ENCODE measurements around the gene PIEZO2.
"Not testable (repeated sequence)": the region's sequence is repeated elsewhere in the genome, so short reads cannot be mapped to it uniquely, and the experiment has no call there.

PIEZO2 gene

GRCh38 chr18:11149441-11150270, at the start of gene PIEZO2:
Gene PIEZO2, minus strand, starts transcription at chr18:11149569. Its CDS starts 981 bp downstream, at chr18:11148588.
- no peak for DNase-seq (ENCODE audit: low read depth in 2 of 2)

- DNase-seq (ENCODE audit: low read depth in 2 of 2): no peak
These were observed 34.3 kb upstream of the PIEZO2 start for GRCh38 chr18:11183637-11184036.

DNA sequence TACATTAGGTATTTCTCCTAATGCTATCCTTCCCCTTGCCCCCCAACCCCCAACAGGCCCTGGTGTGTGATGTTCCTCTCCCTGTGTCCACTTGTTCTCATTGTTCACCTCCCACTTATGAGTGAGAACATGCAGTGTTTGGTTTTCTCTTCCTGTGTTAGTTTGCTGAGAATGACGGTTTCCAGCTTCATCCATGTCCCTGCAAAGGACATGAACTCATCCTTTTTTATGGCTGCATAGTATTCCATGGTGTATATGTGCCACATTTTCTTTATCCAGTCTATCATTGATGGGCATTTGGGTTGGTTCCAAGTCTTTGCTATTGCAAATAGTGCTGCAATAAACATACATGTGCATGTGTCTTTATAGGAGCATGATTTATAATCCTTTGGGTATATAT, 32.3 kb upstream of the PIEZO2 start:
- not testable (repeated sequence) for DNase-seq (ENCODE audit: low read depth in 2 of 2)

- no peak for DNase-seq (ENCODE audit: low read depth in 2 of 2)
These were observed 30.7 kb upstream of the PIEZO2 start for GRCh38 chr18:11179959-11180519.

DNA sequence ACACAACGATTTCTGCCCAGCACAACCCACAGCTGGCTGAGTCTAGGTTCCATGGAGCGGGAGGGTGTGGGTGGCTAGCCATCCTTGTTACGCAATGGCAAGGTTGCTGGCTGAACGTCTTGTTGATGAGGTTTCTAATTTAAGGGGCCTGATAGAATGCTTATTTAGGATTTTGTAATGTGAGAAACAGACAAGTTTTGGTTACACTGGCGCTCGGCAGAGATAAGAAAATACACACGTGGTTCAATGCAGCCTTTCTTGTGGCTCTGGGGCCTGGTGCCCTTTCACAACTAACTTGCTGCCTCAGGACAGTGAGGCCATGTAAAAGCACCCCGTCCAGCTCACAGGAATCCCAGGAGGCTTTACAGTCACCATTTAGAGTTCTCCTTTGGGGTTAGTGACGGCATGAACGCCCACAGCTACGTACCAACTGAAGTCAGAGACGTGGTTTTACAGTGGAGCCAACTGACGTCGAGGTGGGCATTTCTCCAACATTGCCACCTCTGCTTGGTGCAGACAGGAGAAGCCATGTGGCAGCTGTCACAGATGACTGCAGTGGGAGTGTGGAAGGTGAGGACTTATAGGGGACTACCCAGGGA, 29.7 kb upstream of the PIEZO2 start:
- DNase-seq (ENCODE audit: low read depth in 2 of 2): no peak

- DNase-seq (ENCODE audit: low read depth in 2 of 2): no peak
These were observed 28.0 kb upstream of the PIEZO2 start for GRCh38 chr18:11177382-11177781.

GRCh38 chr18:11176481-11176881, 27.1 kb upstream of the PIEZO2 start:
- DNase-seq (ENCODE audit: low read depth in 2 of 2): no peak

DNA sequence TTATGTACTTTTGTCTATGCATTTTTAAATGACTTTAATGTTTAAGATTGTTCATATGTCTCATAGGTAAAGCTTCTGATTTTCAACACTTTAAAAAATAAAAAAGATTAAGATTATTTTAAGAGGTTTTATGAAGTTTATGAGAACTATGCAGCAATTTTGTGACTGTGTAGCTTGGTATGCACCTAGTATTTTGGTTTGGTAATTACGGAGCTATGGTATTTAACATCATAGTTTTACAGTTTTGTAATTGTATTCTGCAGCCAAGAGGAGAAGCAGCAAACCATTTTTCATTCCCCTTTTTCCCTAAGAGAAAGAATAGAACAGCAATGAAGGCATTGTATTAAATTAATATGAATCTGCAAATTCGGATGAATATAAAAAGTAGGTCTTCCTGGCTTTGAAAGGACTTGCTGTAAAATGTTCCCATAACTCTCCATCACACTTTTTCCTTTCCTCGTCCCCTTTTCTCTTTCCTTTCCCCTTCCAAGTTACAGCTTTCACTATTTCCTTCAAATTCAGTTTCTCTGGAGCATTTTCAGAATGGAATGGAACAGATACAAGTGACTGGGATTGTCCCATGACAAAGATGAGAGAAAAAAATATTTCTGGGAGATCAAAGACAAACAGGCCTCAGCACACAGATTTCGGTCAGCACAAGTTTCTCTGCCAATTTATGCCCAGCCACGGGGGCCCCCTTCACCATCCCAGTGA, 26.1 kb upstream of the PIEZO2 start:
- no peak for DNase-seq (ENCODE audit: low read depth in 2 of 2)

DNA sequence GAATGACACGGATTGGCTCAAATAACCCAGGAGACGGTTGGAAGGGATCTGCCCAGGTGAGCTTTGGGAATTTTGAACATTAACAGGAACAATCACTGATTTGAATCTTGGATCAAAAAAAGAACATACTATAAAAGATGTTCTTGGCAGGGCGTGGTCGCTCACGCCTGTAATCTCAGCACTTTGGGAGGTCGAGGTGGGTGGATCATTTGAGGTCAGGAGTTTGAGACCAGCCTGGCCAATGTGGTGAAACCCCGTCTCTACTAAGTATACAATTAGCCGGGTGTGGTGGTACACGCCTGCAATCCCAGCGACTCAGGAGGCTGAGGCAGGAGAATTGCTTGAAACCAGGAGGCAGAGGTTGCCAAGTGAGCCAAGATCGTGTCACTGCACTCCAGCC, 24.8 kb upstream of the PIEZO2 start:
- not testable (repeated sequence) for DNase-seq (ENCODE audit: low read depth in 2 of 2)

DNA sequence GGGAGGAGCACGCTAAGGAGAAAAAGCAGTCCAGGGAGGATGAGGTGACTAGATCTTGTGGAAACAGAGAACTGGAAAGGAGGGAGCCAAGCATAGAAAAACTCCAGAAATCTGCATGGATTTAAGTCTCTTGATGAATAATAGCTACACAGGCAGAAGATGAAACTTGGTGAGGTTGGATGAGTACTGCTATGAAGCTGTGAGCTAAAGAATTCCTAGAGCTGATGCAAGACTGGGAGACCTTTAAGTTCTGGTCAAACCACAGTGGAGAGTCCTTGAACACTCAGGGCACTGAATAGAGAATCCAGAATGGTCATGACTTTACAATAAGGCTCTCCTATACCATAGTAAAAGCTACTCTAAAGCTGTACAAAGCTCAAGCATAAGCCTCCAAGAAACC, 18.4 kb upstream of the PIEZO2 start:
- no peak for DNase-seq (ENCODE audit: low read depth in 2 of 2)

GRCh38 chr18:11165952-11166351, 16.6 kb upstream of the PIEZO2 start:
- DNase-seq (ENCODE audit: low read depth in 2 of 2): no peak

DNA sequence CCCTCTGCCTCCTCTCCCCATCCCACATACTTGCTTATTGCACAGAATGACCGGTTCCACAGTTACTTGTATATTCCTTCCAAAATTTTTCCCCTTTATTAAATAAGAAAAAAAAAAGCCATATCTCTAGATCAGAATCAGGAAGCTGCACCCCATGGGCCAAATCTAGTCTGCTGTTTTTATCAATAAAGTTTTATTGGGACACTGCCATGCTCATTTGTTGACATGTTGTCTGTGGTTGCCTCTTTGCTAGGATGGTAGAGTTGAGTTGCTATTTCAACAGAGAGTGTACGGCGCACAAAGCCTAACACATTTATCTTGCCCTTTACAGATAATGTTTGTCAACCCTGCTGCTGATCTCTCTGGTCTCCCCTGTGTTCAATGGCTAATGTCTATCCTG, 15.8 kb upstream of the PIEZO2 start:
- DNase-seq (ENCODE audit: low read depth in 2 of 2): no peak

GRCh38 chr18:11163665-11164064, 14.3 kb upstream of the PIEZO2 start:
- no peak for DNase-seq (ENCODE audit: low read depth in 2 of 2)

GRCh38 chr18:11162889-11163288, 13.5 kb upstream of the PIEZO2 start:
- no peak for DNase-seq (ENCODE audit: low read depth in 2 of 2)

DNA sequence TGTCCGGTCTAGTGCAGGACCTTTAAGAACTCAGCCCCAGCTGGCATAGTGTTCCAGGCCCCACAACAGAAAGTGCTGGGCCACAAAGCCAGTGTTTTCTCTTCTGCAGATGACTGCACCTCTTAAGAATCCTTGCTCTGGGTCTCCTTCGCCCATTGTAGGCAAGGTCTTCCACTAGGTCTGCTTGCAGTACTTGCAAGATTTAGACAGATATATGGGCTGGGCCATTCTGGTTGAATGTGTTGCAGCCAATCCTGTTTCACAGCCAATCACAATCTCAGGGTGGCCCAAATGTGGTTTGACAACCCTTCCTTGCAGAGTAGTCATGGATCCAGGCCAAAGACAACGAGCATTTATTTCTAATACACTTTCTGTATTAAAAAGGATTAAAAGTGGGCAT, 13.1 kb upstream of the PIEZO2 start:
- DNase-seq (ENCODE audit: low read depth in 2 of 2): no peak

GRCh38 chr18:11160313-11160712, 10.9 kb upstream of the PIEZO2 start:
- DNase-seq (ENCODE audit: low read depth in 2 of 2): no peak

- no peak for DNase-seq (ENCODE audit: low read depth in 2 of 2)
These were observed 10.5 kb upstream of the PIEZO2 start for GRCh38 chr18:11159844-11160243.

DNA sequence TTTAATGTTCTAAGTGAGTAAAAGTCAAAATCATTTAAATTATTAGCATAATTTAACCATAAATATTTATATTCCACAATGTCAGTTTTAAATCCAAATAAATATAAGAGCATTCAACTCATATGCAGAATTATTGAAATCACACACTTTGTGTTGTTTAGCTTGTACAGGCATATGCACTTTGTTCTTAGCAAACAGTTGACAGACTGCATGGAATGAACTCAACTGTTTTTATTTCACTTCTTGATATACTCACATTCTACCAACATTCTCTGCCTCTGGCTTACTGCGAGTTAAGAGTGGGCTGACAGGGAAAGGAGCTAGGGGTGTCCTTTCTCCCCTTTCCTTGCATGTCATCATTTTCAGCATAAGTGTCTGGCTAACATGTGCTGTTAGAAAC, 7.6 kb upstream of the PIEZO2 start:
- DNase-seq (ENCODE audit: low read depth in 2 of 2): no peak

- no peak for DNase-seq (ENCODE audit: low read depth in 2 of 2)
These were observed 5.8 kb upstream of the PIEZO2 start for GRCh38 chr18:11155034-11155759.

- no peak for DNase-seq (ENCODE audit: low read depth in 2 of 2)
These were observed 5.1 kb upstream of the PIEZO2 start for GRCh38 chr18:11154368-11154989.

GRCh38 chr18:11153097-11153496, 3.7 kb upstream of the PIEZO2 start:
- no peak for DNase-seq (ENCODE audit: low read depth in 2 of 2)
